Right lobe of liver (tissue), 6 donors: ENCODE data around the gene OGFOD3. TPM values are rescaled to one million over a fixed set of nuclear protein-coding genes. Genes with fewer than 3 reads are reported as not detected.
"Not testable (repeated sequence)": the region's sequence is repeated elsewhere in the genome, so short reads cannot be mapped to it uniquely, and the experiment has no call there.

ENCODE experiments used
- ATAC-seq, 4 donors: fragments of 200-7000 bp; cut with Tn5 transposase; one replicate each; pipeline ENCODE4 v1.9.1; 2020; ENCODE audit warnings: mild to moderate bottlenecking in 4 of 4, moderate library complexity in 4 of 4
- DNase-seq, 3 donors: peaks; one replicate each; pipeline ENCODE4 v3.0.0-alpha.2; 2020
- H3K27ac ChIP-seq, 3 donors: fragments of 200-600 bp; one replicate each; pipeline ENCODE4 v1.8.0; 2022
- H3K27me3 ChIP-seq, 2 donors: fragments of 200-600 bp; one replicate each; pipeline ENCODE4 v1.8.0; 2022
- H3K36me3 ChIP-seq, 4 donors: fragments of 200-600 bp; sonication (generic) in 1 of 4; one replicate each; pipeline versions ENCODE4 v1.5.1 to v1.8.0; 2017 to 2022; ENCODE audit warnings: control low read depth in 1 of 4
- H3K4me1 ChIP-seq, 4 donors: fragments of 200-600 bp; sonication (generic) in 1 of 4; one replicate each; pipeline versions ENCODE4 v1.5.1 to v1.8.0; 2017 to 2022; ENCODE audit warnings: control low read depth in 1 of 4
- H3K4me3 ChIP-seq, 3 donors: fragments of 200-600 bp; one replicate each; pipeline ENCODE4 v1.8.0; 2022
- H3K9me3 ChIP-seq, 4 donors: fragments of 200-600 bp; sonication (generic) in 1 of 4; one replicate each; pipeline versions ENCODE4 v1.5.1 to v1.8.0; 2017 to 2022; ENCODE audit warnings: control low read depth in 1 of 4
- POLR2A ChIP-seq: fragments of 450-650 bp; IDR thresholded peaks from one replicate; pipeline ENCODE4 v1.6.1; 2017; ENCODE audit warnings: antibody characterized with exemption, mild to moderate bottlenecking
- WGBS: methylation state at CpG from one replicate; pipeline ENCODE4 v1.1.6; 2018; ENCODE audit warnings: low coverage, low lambda C conversion rate; ENCODE audit not compliant: insufficient coverage; ENCODE audit errors: missing lambda C conversion rate; 5-methylcytosine and 5-hydroxymethylcytosine counted together
- intact Hi-C, 2 donors: fragments of 100-400 bp; cut with DNase I; formaldehyde crosslinking; loops; one replicate each; pipeline versions ENCODE4 v1.11.2 to v1.14.1; 2022
- total RNA-seq, 6 experiments: library from RNA; depleted of rRNA in 2 of 6; stranded (reverse); fragments of >200 nt in 2 of 6; fragmentation: NEBNext Ultra II Directional in 3 of 6; extraction: Animal tissue kit (Norgen Biotek cat#: 25700) in 3 of 6; gene quantifications; one replicate each; pipeline versions ENCODE4 v1.1.0 to v1.2.4, GENCODE V29; 2016 to 2023
- TF ChIP-seq, protein P1 (sequence below), 4 donors: fragments of 200-600 bp in 3 of 4; fragments of 450-650 bp in 1 of 4; IDR thresholded peaks; one replicate each; pipeline versions ENCODE4 v1.5.1 to v1.8.0; 2016 to 2022; ENCODE audit warnings: antibody characterized with exemption in 4 of 4, mild to moderate bottlenecking in 2 of 4
- donor health status: DM: no; HTN: yes; CAD: no.
- donor health status: DM: no; HTN: no; CAD: no.
- donor health status: DM: no; HTN: no; CAD: no.
- donor health status: DM: no; HTN: yes; CAD: no.
- donor health status: DM: no; HTN: yes; CAD: no.

OGFOD3 gene
- total RNA-seq, 6 experiments from 2014 or later: 13.5 to 23.4 (median 16.2) TPM

DNA sequence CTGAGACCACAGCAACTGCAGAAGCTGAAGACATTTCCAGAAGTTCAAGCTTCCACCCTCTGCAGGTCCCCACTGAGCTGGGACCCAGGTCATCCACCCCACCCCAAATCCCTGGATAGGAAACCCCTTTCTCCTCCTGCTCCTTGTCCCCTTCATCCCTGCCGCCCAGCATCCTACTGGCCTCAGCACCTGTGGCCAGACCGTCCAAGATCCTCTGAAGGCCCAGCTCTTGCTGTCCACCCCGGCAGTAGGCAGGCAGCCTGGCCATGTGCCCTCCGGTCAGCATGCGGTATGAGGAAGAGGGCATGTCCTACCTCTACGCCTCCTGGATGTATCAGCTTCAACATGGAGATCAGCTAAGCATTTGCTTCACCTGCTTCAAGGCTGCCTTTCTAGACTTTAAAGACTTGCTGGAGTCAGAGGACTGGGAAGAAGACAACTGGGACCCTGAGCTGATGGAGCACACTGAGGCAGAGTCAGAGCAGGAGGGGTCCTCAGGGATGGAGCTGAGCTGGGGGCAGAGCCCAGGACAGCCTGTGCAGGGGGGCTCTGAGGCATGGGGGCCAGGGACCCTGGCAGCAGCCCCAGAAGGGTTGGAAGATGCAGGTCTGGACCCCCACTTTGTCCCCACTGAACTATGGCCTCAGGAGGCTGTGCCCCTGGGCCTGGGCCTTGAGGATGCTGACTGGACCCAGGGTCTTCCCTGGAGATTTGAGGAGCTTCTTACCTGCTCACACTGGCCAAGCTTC, 56.3 kb downstream of the OGFOD3 start:
- Histone ChIP-seq H3K9me3 (no peaks in the 10 kb centered on the region), H3K27ac (no peak overlapping the region), H3K36me3 (no peaks in the 10 kb centered on the region), H3K4me1 (no peaks in the 10 kb centered on the region), H3K27me3 (no peaks in the 10 kb centered on the region), H3K4me3 (no peak overlapping the region)
- 97% methylated on average over 6 of the region's 6 CpGs for WGBS
- TF ChIP-seq, protein P1, sequence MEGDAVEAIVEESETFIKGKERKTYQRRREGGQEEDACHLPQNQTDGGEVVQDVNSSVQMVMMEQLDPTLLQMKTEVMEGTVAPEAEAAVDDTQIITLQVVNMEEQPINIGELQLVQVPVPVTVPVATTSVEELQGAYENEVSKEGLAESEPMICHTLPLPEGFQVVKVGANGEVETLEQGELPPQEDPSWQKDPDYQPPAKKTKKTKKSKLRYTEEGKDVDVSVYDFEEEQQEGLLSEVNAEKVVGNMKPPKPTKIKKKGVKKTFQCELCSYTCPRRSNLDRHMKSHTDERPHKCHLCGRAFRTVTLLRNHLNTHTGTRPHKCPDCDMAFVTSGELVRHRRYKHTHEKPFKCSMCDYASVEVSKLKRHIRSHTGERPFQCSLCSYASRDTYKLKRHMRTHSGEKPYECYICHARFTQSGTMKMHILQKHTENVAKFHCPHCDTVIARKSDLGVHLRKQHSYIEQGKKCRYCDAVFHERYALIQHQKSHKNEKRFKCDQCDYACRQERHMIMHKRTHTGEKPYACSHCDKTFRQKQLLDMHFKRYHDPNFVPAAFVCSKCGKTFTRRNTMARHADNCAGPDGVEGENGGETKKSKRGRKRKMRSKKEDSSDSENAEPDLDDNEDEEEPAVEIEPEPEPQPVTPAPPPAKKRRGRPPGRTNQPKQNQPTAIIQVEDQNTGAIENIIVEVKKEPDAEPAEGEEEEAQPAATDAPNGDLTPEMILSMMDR (IDR thresholded peaks at IDR 0.05): no peak
- no peak for TF ChIP-seq POLR2A
- peak in 3 of 4 donors; percentile 10 to 26 (median 25) for ATAC-seq
- intact Hi-C loops: no loop called here
- DNase-seq: no peak

DNA sequence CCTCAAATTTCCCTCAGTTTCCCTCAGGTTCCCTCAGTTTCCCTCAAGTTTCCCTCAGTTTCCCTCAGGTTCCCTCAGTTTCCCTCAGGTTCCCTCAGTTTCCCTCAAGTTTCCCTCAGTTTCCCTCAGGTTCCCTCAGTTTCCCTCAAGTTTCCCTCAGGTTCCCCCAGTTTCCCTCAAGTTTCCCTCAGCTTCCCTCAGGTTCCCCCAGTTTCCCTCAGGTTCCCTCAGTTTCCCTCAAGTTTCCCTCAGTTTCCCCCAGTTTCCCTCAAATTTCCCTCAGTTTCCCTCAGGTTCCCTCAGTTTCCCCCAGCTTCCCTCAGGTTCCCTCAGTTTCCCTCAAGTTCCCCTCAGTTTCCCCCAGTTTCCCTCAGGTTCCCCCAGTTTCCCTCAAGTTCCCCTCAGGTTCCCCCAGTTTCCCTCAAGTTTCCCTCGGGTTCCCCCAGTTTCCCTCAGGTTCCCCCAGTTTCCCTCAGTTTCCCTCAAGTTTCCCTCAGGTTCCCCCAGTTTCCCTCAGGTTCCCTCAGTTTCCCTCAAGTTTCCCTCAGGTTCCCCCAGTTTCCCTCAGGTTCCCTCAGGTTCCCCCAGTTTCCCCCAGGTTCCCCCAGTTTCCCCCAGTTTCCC, 58.8 kb downstream of the OGFOD3 start:
- not testable (repeated sequence) for H3K27ac ChIP-seq, DNase-seq, H3K27me3 ChIP-seq, H3K9me3 ChIP-seq, H3K36me3 ChIP-seq, H3K4me1 ChIP-seq, H3K4me3 ChIP-seq, ATAC-seq
- intact Hi-C loops: loop anchor here (10.0 kb wide), 3 partner anchors 55 to 195 kb away; partner anchors contain the start of genes HEXD (in 1 of the 2) and OGFOD3 (in 1 of the 2)
- 75% methylated on average over 1 of the region's 1 CpG for WGBS

DNA sequence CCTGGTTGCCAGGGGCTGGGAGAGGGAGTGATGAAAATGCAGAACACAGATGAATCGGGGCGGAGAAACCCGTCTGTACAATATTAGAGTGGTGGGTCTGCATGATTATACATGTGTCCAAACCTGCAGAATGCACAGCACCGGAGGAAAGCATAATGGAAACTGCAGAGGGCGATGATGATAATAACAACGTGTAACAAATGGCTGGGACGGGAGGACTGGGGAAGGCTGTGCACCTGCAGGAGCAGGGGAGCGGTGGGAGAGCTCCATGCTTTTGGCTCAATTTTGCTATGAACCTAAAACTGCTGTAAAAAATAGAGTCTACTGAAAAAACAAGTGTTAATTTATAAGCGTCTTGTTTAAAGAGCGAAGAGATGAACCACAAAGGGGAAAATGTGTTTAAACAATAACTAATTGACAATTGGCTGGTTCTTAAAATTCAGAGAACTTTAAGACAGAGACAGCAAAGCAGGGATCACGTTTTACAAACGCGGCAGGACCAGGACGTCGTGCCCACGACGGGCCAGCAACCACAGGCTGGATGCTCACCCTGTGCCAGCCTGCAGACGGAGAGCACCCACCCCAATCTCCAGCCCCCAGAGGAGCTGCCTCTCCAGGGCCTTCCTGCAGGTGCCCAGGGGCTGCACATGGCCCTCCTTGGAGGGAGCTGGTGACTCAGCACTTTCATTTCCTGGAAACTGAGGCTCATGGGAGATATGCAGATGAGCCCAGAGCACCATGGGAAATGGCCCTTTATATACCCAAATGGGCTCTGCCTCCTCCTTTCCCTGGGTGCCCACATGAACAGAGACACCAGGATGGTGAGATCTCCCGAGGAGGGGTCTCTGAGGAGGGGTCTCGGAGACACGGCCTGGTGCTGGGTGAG, 59.7 kb downstream of the OGFOD3 start, which contains the start of gene TEX19:
TEX19 (plus strand) TSS at position 783 of the 886 bp plus-strand sequence. CDS start 2,904 bp downstream, outside the sequence.
- Histone ChIP-seq H3K27ac (no peak within 1 kb of the TSS), H3K27me3 (no peaks in the 10 kb centered on the region), H3K4me3 (no peak within 1 kb of the TSS), H3K9me3 (no peaks in the 10 kb centered on the region), H3K36me3 (no peaks in the 10 kb centered on the region), H3K4me1 (no peaks in the 10 kb centered on the region)
- TF ChIP-seq, protein P1 (IDR thresholded peaks at IDR 0.05): no peak
- TF ChIP-seq POLR2A: no peak
- WGBS: 68% methylated on average over 9 of the region's 21 CpGs
- DNase-seq (no peak), ATAC-seq (no peak)
- intact Hi-C loops: loop anchor here (10.0 kb wide), 3 partner anchors 56 to 196 kb away; partner anchors contain the start of genes HEXD (in 1 of the 2) and OGFOD3 (in 1 of the 2)

- intact Hi-C loops: loop anchor here (10.0 kb wide), 3 partner anchors 57 to 197 kb away; partner anchors contain the start of genes HEXD (in 1 of the 2) and OGFOD3 (in 1 of the 2)
- DNase-seq: no peak
- WGBS: no CpG with 5 or more reads among the region's 2 CpGs
- Histone ChIP-seq H3K36me3 (no peaks in the 10 kb centered on the region), H3K27me3 (no peaks in the 10 kb centered on the region), H3K9me3 (no peaks in the 10 kb centered on the region), H3K4me1 (no peaks in the 10 kb centered on the region), H3K4me3 (no peak overlapping the region), H3K27ac (no peak overlapping the region)
- TF ChIP-seq, protein P1 (IDR thresholded peaks at IDR 0.05): no peak
- TF ChIP-seq POLR2A: no peak
- ATAC-seq: no peak
Measured at GRCh38 chr17:82357394-82357793, 61.0 kb downstream of the OGFOD3 start.
